ENCODE results near the gene SLC35D2. TPM values are rescaled to one million over a fixed set of nuclear protein-coding genes. Genes with fewer than 3 reads are reported as not detected.

SLC35D2 gene
- total RNA-seq, 4 donors from 2014 or later, result 25.1 to 66.6 (median 32.0) TPM

DNA sequence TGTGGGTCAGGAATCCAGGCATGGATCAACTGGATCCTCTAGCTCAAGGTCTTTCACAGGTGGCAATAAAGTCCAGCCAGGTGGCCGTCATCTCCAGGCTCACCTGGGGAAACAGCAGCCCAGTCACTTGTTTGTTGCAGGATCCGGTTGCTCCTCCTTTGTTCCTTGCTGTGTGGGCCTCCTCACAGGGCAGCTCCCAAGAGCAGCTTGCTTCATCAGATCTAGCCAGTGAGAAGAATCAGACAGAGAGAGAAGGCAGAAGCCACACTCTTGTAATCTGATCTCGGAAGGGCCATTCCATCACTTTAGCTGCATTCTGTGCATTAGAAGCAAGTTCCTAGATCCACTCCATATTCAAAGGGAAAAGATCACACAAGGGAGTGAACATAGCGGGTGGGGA lies 78.3 kb downstream of the SLC35D2 start:
- peaks cover 0 to 4% (median 0%) of the 10 kb centered on the region in 4 donors for H3K9me3 ChIP-seq
- H3K4me3 ChIP-seq, result no peak overlapping the region
- TF ChIP-seq EP300 (IDR thresholded peaks at IDR 0.05), result no peak
- TF ChIP-seq POLR2A (IDR thresholded peaks at IDR 0.05), result no peak
- TF ChIP-seq, protein P1, sequence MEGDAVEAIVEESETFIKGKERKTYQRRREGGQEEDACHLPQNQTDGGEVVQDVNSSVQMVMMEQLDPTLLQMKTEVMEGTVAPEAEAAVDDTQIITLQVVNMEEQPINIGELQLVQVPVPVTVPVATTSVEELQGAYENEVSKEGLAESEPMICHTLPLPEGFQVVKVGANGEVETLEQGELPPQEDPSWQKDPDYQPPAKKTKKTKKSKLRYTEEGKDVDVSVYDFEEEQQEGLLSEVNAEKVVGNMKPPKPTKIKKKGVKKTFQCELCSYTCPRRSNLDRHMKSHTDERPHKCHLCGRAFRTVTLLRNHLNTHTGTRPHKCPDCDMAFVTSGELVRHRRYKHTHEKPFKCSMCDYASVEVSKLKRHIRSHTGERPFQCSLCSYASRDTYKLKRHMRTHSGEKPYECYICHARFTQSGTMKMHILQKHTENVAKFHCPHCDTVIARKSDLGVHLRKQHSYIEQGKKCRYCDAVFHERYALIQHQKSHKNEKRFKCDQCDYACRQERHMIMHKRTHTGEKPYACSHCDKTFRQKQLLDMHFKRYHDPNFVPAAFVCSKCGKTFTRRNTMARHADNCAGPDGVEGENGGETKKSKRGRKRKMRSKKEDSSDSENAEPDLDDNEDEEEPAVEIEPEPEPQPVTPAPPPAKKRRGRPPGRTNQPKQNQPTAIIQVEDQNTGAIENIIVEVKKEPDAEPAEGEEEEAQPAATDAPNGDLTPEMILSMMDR (IDR thresholded peaks at IDR 0.05), result no peak
- H3K4me1 ChIP-seq, result no peaks in the 10 kb centered on the region
- 58 to 65% methylated on average over 4 of the region's 4 CpGs for WGBS, 2 donors
- H3K27me3 ChIP-seq, result no peaks in the 10 kb centered on the region
- H3K36me3 ChIP-seq, result no peaks in the 10 kb centered on the region
- no peak overlapping the region for H3K27ac ChIP-seq
- DNase-seq (ENCODE audit: low spot score in 2 of 2), result no peak

DNA sequence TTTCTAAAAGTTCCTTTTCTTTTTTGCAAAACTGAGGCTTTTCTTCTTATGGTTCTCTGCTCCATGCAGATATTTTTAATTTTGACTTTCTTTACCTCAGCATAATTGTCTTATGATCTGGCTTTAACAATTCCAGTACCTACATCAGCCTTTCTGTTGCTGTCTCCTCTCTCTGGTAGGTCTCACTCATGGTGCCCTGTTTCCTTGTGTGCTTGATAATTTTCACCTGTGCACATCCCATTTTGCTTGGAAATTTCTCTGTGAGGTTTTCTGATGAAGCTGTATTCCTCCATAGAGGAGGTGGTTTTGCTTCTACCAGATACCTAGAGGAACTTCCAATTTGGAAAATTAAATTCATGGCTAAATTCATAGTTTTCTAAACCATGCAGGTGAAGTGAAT lies 79.3 kb downstream of the SLC35D2 start:
- no peaks in the 10 kb centered on the region for H3K4me1 ChIP-seq
- peaks cover 0 to 4% (median 0%) of the 10 kb centered on the region in 4 donors for H3K9me3 ChIP-seq
- H3K27me3 ChIP-seq, result no peaks in the 10 kb centered on the region
- H3K36me3 ChIP-seq, result no peaks in the 10 kb centered on the region
- DNase-seq (ENCODE audit: low spot score in 2 of 2), result no peak
- no peak overlapping the region for H3K27ac ChIP-seq
- TF ChIP-seq EP300 (IDR thresholded peaks at IDR 0.05), result no peak
- TF ChIP-seq, protein P1 (IDR thresholded peaks at IDR 0.05), result no peak
- TF ChIP-seq POLR2A (IDR thresholded peaks at IDR 0.05), result no peak
- H3K4me3 ChIP-seq, result no peak overlapping the region

DNA sequence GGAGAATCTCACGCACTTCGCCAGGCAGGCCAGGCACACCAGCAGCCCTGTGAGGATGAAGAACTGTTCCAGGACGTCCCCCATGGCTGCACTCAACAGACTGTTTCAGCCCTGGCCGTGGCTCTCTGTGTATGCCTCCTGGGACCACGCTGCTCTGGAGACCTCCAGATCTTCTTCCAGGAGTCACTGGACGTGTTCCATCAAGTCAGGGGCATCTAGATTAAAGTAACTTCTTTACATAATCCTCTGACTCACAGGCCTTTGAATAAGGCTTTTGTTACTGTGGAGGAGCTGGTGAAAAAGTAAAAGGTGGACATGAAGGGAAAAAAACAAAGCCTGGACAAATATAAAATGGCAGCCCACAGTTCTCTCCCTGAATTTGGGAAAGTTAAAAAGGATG lies 81.5 kb downstream of the SLC35D2 start, which contains the start of gene HSD17B3:
TSS of gene HSD17B3 (minus strand) at position 156 of the 400 bp plus-strand sequence. CDS start at position 84, 72 bp downstream.
- H3K4me1 ChIP-seq, result no peaks in the 10 kb centered on the region
- WGBS, 2 donors, result 76 to 86% methylated on average over 6 of the region's 6 CpGs
- no peaks in the 10 kb centered on the region for H3K36me3 ChIP-seq
- no peak for DNase-seq (ENCODE audit: low spot score in 2 of 2)
- no peak for TF ChIP-seq POLR2A (IDR thresholded peaks at IDR 0.05)
- TF ChIP-seq, protein P1 (IDR thresholded peaks at IDR 0.05), result no peak
- TF ChIP-seq EP300 (IDR thresholded peaks at IDR 0.05), result no peak
- peaks cover 0 to 4% (median 0%) of the 10 kb centered on the region in 4 donors for H3K9me3 ChIP-seq
- H3K27me3 ChIP-seq, result no peaks in the 10 kb centered on the region
- no peak within 1 kb of the TSS for H3K4me3 ChIP-seq
- no peak within 1 kb of the TSS for H3K27ac ChIP-seq

DNA sequence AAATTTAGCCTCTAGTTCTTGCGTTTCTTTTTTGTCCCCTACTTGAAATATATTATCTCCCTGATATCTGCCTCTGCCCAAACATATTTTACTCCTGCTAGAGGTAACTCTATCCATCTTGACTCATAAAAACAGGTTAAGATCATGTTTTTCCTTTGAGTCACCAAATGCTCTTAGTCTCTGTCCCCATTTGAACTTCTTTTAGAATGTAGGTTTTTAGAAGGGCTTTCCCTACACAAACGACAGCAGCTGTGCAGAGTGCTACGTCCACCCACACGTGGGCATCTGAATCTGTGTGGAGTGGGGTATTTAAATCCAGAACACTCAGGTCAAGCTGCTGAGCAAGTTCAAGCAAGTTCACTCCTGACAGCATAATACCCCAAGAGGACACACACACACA lies 83.7 kb downstream of the SLC35D2 start:
- TF ChIP-seq POLR2A (IDR thresholded peaks at IDR 0.05) (no peak), EP300 (IDR thresholded peaks at IDR 0.05) (no peak)
- TF ChIP-seq, protein P1 (IDR thresholded peaks at IDR 0.05), result no peak
- whole genome bisulfite sequencing, 2 donors, result 54 to 56% methylated on average over 4 of the region's 4 CpGs
- no peak overlapping the region for H3K4me3 ChIP-seq

DNA sequence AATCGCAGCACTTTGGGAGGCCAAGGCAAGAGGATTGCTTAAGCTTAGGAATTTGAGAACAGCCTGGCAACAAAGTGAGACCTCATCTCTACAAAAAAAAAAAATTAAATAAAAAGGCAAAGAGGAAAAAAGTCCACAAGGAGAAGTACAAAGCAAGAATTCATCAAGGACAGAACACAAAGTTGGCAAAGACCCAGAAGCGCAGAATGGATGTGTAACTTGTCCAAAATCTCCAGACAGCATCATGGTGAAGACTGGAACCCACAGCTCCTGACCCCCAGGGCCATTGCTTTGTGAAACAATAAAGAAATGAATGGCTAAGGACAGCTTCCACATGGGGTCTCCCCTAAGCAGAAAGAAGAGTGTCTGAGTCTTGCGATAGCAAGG lies 89.4 kb downstream of the SLC35D2 start:
- TF ChIP-seq POLR2A (IDR thresholded peaks at IDR 0.05) (no peak), EP300 (IDR thresholded peaks at IDR 0.05) (no peak)
- TF ChIP-seq, protein P1 (IDR thresholded peaks at IDR 0.05), result no peak
- H3K27ac ChIP-seq, result no peak overlapping the region
- H3K4me1 ChIP-seq, result peaks cover 0 to 8% (median 0%) of the 10 kb centered on the region in 4 donors
- H3K4me3 ChIP-seq, result no peak overlapping the region
- DNase-seq (ENCODE audit: low spot score in 2 of 2), result no peak
- H3K9me3 ChIP-seq, result peaks cover 0 to 5% (median 0%) of the 10 kb centered on the region in 4 donors
- H3K36me3 ChIP-seq, result no peaks in the 10 kb centered on the region
- no peaks in the 10 kb centered on the region for H3K27me3 ChIP-seq
- WGBS, 2 donors, result 56 to 64% methylated on average over 3 of the region's 3 CpGs

More for the DNA sequence above, 83.7 kb downstream of the SLC35D2 start:
- peaks cover 0 to 9% (median 0%) of the 10 kb centered on the region in 4 donors for H3K9me3 ChIP-seq
- no peaks in the 10 kb centered on the region for H3K36me3 ChIP-seq
- H3K27me3 ChIP-seq, result no peaks in the 10 kb centered on the region
- H3K27ac ChIP-seq, result no peak overlapping the region
- no peak for DNase-seq (ENCODE audit: low spot score in 2 of 2)
- H3K4me1 ChIP-seq, result no peaks in the 10 kb centered on the region
